Bronchial epithelial cell (primary cell): ENCODE measurements around the gene MTCP1. TPM values are rescaled to one million over a fixed set of nuclear protein-coding genes. Genes with fewer than 3 reads are reported as not detected.

Source experiments
- DNase-seq: peaks from one replicate; pipeline ENCODE4 v3.0.0-alpha.2; 2010; ENCODE audit warnings: low read depth
- FAIRE-seq: peaks from 2 replicates; lab custom pipeline; 2011; peaks lifted over from hg19 to GRCh38; lab: Jason Lieb, UNC
- H3K27me3 ChIP-seq: 2 replicates; pipeline ENCODE4 v1.5.1; 2011; ENCODE audit warnings: low read length; ENCODE audit not compliant: control insufficient read depth, insufficient read depth
- H3K36me3 ChIP-seq: 2 replicates; pipeline ENCODE4 v1.5.1; 2011; ENCODE audit warnings: low read length; ENCODE audit not compliant: control insufficient read depth, insufficient read depth
- H3K4me3 ChIP-seq: 2 replicates; pipeline ENCODE4 v1.5.1; 2011; ENCODE audit warnings: mild to moderate bottlenecking, low read depth, low read length, control low read depth
- total RNA-seq: library from RNA; depleted of rRNA; stranded (reverse); fragments of >200 nt; gene quantifications from 2 replicates; pipeline ENCODE4 v1.2.1, GENCODE V29; 2014
- TF ChIP-seq, protein P1 (sequence below): IDR thresholded peaks from 2 replicates; pipeline ENCODE4 v1.5.1; 2011; ENCODE audit warnings: mild to moderate bottlenecking, moderate library complexity, low read length, control low read depth, inconsistent platforms; ENCODE audit not compliant: insufficient read depth, severe bottlenecking

The MTCP1 gene
- total RNA-seq, 1 donor from 2014 or later: 1.8 TPM

- Histone ChIP-seq H3K4me3 (peak overlapping the region; percentile 60), H3K27me3 (no peaks in the 10 kb centered on the region), H3K36me3 (no peaks in the 10 kb centered on the region)
- TF ChIP-seq, protein P1, sequence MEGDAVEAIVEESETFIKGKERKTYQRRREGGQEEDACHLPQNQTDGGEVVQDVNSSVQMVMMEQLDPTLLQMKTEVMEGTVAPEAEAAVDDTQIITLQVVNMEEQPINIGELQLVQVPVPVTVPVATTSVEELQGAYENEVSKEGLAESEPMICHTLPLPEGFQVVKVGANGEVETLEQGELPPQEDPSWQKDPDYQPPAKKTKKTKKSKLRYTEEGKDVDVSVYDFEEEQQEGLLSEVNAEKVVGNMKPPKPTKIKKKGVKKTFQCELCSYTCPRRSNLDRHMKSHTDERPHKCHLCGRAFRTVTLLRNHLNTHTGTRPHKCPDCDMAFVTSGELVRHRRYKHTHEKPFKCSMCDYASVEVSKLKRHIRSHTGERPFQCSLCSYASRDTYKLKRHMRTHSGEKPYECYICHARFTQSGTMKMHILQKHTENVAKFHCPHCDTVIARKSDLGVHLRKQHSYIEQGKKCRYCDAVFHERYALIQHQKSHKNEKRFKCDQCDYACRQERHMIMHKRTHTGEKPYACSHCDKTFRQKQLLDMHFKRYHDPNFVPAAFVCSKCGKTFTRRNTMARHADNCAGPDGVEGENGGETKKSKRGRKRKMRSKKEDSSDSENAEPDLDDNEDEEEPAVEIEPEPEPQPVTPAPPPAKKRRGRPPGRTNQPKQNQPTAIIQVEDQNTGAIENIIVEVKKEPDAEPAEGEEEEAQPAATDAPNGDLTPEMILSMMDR: no peak
- DNase-seq (no peak), FAIRE-seq (no peak)
These were observed 317 bp downstream of the MTCP1 start for GRCh38 chrX:155070663-155070974.

- H3K27me3 ChIP-seq: no peaks in the 10 kb centered on the region
- TF ChIP-seq, protein P1: no peak
- DNase-seq (no peak), FAIRE-seq (no peak)
- H3K4me3 ChIP-seq: peak overlapping the region; percentile 60
- H3K36me3 ChIP-seq: no peaks in the 10 kb centered on the region
These were observed 898 bp downstream of the MTCP1 start for GRCh38 chrX:155070038-155070437.

GRCh38 chrX:155069414-155069813 is 1.5 kb downstream of the MTCP1 start:
- Histone ChIP-seq H3K36me3 (no peaks in the 10 kb centered on the region), H3K4me3 (peak overlapping the region; percentile 60), H3K27me3 (no peaks in the 10 kb centered on the region)
- TF ChIP-seq, protein P1: no peak
- FAIRE-seq: no peak
- no peak for DNase-seq

GRCh38 chrX:155068165-155068564 is 2.8 kb downstream of the MTCP1 start:
- FAIRE-seq (no peak), DNase-seq (peak; percentile 54)
- no peaks in the 10 kb centered on the region for H3K27me3 ChIP-seq

DNA sequence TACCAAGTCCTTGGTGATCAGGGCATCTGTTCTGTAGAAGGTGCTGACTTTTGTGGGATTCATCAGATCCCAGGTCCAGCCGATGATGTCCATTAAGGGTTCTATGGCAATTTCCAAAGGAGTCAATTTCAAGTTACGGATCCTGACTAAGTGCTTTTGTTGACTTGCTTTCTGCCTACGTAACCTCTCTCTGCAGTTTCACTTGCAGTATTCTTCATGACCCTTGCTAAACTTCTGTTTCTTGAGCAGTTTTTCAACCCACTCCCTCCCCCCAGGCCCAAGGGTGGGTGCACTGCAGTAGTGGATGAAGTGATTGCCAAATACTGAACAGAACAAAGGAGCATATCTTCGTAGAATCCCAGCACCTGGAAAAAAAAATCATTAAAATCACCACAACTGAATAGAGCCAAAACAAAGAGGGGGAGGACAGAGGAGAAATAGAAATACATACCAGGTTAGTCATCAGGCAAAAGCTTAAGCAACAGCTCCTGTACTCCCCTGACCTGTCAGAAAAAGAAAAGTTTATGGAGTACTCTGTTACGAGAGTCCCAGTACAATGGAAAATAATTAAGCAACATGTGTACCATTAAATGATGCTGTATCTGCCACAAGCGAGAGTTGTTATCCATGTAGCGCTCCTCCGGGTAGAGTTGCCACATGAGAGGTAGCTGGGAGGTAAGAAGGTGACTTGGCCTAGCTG is 5.8 kb downstream of the MTCP1 start:
- FAIRE-seq: no peak
- Histone ChIP-seq H3K36me3 (no peaks in the 10 kb centered on the region), H3K27me3 (no peaks in the 10 kb centered on the region), H3K4me3 (no peak overlapping the region)
- TF ChIP-seq, protein P1: no peak
- DNase-seq: peak; percentile 51

More at GRCh38 chrX:155068165-155068564, 2.8 kb downstream of the MTCP1 start:
- TF ChIP-seq, protein P1: no peak
- no peak overlapping the region for H3K4me3 ChIP-seq
- no peaks in the 10 kb centered on the region for H3K36me3 ChIP-seq

DNA sequence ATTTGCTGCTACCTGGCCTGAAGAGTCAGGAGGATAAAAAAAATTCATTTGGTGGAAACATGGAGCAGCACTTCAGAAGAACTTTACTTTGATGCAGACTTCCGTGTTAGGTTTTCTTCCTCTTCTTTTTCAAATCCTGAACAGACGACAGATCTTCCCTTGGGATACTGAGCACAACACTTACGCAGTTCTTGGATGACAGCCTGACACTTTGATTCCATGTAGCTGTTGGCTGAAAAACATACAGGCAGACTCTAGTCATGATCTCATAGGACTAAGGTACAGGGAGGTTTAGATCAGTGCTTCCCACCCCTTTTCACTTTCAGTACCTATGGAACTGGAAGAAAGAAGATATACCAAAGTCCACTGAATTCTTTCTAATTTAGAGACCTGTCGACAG is 9.2 kb downstream of the MTCP1 start:
- FAIRE-seq (no peak), DNase-seq (no peak)
- Histone ChIP-seq H3K4me3 (no peak overlapping the region), H3K36me3 (peaks cover 3% of the 10 kb centered on the region), H3K27me3 (no peaks in the 10 kb centered on the region)
- TF ChIP-seq, protein P1: no peak
